ENCODE measurements around the gene WDR20.

The WDR20 gene

DNA sequence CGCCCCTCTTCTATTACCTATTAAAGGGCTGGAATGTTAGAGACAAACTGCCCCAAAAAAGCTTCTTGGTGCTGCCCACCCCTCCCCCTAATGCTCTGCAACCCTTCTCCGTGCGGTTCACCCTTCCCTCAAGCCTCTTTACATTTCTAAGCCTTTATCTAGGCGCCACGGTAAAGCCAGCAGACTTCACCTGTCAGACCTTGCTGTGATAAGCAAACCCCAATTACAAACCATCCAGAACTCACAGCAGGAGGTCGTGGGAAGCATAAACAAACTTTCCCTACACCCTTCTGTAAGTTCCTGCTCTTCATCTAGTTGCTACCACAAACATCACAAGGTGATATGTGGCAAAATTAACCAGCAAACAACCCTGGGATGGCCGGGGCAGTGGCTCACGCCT, 108.4 kb downstream of the WDR20 start:
- Histone ChIP-seq H3K4me3 (replicated peaks; ENCODE audit: low read depth, low read length) (no peak overlapping the region), H3K27me3 (replicated peaks; ENCODE audit: control insufficient read depth, insufficient read depth, low read length) (no peaks in the 10 kb centered on the region; the same call in 1 of the 2 replicates), H3K36me3 (ENCODE audit: control insufficient read depth, insufficient read depth, low read length) (no peaks in the 10 kb centered on the region)
- TF ChIP-seq, protein P1, sequence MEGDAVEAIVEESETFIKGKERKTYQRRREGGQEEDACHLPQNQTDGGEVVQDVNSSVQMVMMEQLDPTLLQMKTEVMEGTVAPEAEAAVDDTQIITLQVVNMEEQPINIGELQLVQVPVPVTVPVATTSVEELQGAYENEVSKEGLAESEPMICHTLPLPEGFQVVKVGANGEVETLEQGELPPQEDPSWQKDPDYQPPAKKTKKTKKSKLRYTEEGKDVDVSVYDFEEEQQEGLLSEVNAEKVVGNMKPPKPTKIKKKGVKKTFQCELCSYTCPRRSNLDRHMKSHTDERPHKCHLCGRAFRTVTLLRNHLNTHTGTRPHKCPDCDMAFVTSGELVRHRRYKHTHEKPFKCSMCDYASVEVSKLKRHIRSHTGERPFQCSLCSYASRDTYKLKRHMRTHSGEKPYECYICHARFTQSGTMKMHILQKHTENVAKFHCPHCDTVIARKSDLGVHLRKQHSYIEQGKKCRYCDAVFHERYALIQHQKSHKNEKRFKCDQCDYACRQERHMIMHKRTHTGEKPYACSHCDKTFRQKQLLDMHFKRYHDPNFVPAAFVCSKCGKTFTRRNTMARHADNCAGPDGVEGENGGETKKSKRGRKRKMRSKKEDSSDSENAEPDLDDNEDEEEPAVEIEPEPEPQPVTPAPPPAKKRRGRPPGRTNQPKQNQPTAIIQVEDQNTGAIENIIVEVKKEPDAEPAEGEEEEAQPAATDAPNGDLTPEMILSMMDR (IDR thresholded peaks at IDR 0.05; ENCODE audit: insufficient read depth, low read length, poor library complexity, severe bottlenecking) = no peak
- no peak for DNase-seq (ENCODE audit: extremely low read depth, insufficient read length)

DNA sequence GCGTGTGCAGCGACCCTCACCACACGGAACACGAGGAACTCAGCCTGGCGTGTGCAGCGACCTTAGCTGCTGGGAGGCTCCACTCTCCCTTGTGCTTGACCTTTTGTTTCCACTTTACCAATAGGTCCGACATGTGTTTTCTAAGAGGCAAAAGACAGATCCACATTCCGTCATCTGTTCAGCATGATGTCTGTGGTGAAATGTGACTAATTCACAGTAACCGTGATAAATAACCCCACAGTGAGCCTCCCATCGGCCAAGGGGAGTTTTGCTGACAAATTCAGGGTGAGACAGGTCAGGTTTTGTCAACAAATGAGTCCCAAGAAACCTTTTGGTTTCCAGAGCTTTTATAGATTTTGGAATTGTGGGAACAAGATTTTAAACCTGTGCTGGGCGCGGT, 109.3 kb downstream of the WDR20 start:
- DNase-seq (ENCODE audit: extremely low read depth, insufficient read length) = no peak
- TF ChIP-seq, protein P1 (IDR thresholded peaks at IDR 0.05; ENCODE audit: insufficient read depth, low read length, poor library complexity, severe bottlenecking) = no peak
- Histone ChIP-seq H3K27me3 (replicated peaks; ENCODE audit: control insufficient read depth, insufficient read depth, low read length) (no peaks in the 10 kb centered on the region; the same call in 1 of the 2 replicates), H3K4me3 (replicated peaks; ENCODE audit: low read depth, low read length) (no peak overlapping the region), H3K36me3 (ENCODE audit: control insufficient read depth, insufficient read depth, low read length) (no peaks in the 10 kb centered on the region)

DNA sequence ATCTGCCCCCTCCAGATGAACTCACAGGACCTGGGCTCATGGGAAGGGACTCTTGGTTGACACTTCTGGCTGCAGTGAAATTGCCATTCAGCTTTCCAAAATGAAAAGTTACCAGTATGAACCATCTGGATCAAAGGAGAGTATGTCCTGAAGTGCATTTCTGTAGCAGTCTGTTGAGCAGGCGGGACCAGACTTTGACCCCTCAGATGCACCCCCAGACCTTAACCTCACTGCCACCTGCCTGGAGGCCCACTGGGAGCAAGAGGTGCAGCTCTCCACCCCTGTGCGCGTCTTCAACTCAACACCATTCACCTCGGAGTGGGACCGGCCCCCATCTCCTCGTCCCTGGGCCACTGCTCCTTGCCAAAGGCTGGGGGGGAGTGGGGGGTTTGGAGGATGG, 110.3 kb downstream of the WDR20 start:
- no peak overlapping the region for H3K4me3 ChIP-seq (replicated peaks; ENCODE audit: low read depth, low read length)
- H3K36me3 ChIP-seq (ENCODE audit: control insufficient read depth, insufficient read depth, low read length) = no peaks in the 10 kb centered on the region
- DNase-seq (ENCODE audit: extremely low read depth, insufficient read length) = no peak
- no peaks in the 10 kb centered on the region; the same call in 1 of the 2 replicates for H3K27me3 ChIP-seq (replicated peaks; ENCODE audit: control insufficient read depth, insufficient read depth, low read length)
- TF ChIP-seq, protein P1 (IDR thresholded peaks at IDR 0.05; ENCODE audit: insufficient read depth, low read length, poor library complexity, severe bottlenecking) = no peak

DNA sequence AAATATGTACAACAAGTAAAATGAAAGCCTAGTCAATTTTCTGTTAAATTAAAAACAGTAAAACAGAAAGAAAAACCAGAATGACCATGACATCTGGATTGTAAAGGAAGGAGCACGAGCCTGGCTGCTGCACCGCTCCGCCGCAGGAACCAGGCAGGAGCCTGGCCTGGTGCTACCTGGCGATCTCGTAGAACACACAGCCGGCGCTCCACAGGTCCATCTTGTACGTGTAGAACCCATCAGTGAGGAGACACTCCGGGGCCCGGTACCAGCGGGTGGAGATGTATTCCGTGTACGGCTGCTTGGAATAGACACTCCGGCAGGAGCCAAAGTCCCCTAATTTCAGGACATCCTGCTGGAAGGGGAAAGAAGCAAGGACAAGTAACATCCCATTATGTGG, 110.9 kb downstream of the WDR20 start:
- Histone ChIP-seq H3K36me3 (ENCODE audit: control insufficient read depth, insufficient read depth, low read length) (no peaks in the 10 kb centered on the region), H3K27me3 (replicated peaks; ENCODE audit: control insufficient read depth, insufficient read depth, low read length) (no peaks in the 10 kb centered on the region; the same call in 1 of the 2 replicates), H3K4me3 (replicated peaks; ENCODE audit: low read depth, low read length) (no peak overlapping the region)
- no peak for DNase-seq (ENCODE audit: extremely low read depth, insufficient read length)
- TF ChIP-seq, protein P1 (IDR thresholded peaks at IDR 0.05; ENCODE audit: insufficient read depth, low read length, poor library complexity, severe bottlenecking) = no peak

DNA sequence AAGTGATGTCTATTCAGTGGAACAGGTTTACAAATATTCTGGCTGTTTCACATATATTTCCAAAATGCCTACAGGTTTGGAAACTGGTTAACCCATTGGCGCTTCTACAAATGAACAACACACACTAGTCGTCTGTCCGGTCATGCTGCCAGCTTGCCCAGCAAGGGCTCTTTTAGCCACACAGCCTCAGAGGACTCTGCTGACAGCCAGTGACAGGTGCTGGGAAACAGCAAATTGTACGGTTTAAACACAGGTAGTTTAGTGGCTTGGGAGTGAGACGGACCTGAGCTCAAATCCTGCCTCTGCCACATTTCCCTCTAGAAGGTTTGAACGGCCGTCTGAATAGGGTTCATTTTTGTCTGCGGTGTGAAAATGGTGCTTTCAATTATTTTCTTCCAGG, 111.5 kb downstream of the WDR20 start:
- H3K27me3 ChIP-seq (replicated peaks; ENCODE audit: control insufficient read depth, insufficient read depth, low read length) = no peaks in the 10 kb centered on the region
- H3K36me3 ChIP-seq (ENCODE audit: control insufficient read depth, insufficient read depth, low read length) = no peaks in the 10 kb centered on the region
- no peak for DNase-seq (ENCODE audit: extremely low read depth, insufficient read length)
- TF ChIP-seq, protein P1 (IDR thresholded peaks at IDR 0.05; ENCODE audit: insufficient read depth, low read length, poor library complexity, severe bottlenecking) = no peak
- no peak overlapping the region for H3K4me3 ChIP-seq (replicated peaks; ENCODE audit: low read depth, low read length)

Measured in GM06990 (cell line).